Astrocyte of the spinal cord (primary cell): ENCODE results near the gene RNF20.
"Not testable (repeated sequence)": the region's sequence is repeated elsewhere in the genome, so short reads cannot be mapped to it uniquely, and the experiment has no call there.

Experiments used
- DNase-seq: peaks from one replicate; pipeline ENCODE4 v3.0.0; 2011; ENCODE audit warnings: low read depth, low spot score
- H3K4me3 ChIP-seq: 2 replicates; pipeline ENCODE4 v1.5.1; 2011; ENCODE audit warnings: low read depth, mild to moderate bottlenecking, low read length, moderate library complexity
- CTCF ChIP-seq: IDR thresholded peaks from 2 replicates; pipeline ENCODE4 v1.5.1; 2012; ENCODE audit warnings: low read depth, mild to moderate bottlenecking, low read length, inconsistent platforms
- in situ Hi-C: cut with HindIII; loops from 2 replicates; pipeline ENCODE4 v1.10.0; 2017; ENCODE audit warnings: low sequenced_read_pairs

The RNF20 gene

GRCh38 chr9:101582553-101582952 lies 48.9 kb downstream of the RNF20 start:
- peak; percentile 39 for DNase-seq
- in situ Hi-C loops: no loop called here
- no peak overlapping the region for H3K4me3 ChIP-seq

GRCh38 chr9:101585740-101586139 lies 52.1 kb downstream of the RNF20 start:
- no peak for DNase-seq
- no peak overlapping the region for H3K4me3 ChIP-seq
- TF ChIP-seq CTCF: no peak
- in situ Hi-C loops: no loop called here

More at GRCh38 chr9:101582553-101582952, 48.9 kb downstream of the RNF20 start:
- no peak for TF ChIP-seq CTCF

GRCh38 chr9:101586651-101587050 lies 53.0 kb downstream of the RNF20 start:
- in situ Hi-C loops: no loop called here
- DNase-seq: no peak
- no peak for TF ChIP-seq CTCF
- H3K4me3 ChIP-seq: no peak overlapping the region

GRCh38 chr9:101587332-101588043 lies 53.8 kb downstream of the RNF20 start:
- H3K4me3 ChIP-seq: no peak overlapping the region
- DNase-seq: no peak
- in situ Hi-C loops: no loop called here
- TF ChIP-seq CTCF: no peak

- in situ Hi-C loops, H3K4me3 ChIP-seq: not testable (repeated sequence)
- DNase-seq: peak; percentile 10
Measured at GRCh38 chr9:101590074-101590473, 56.4 kb downstream of the RNF20 start.

- DNase-seq: no peak
- H3K4me3 ChIP-seq: no peak overlapping the region
- TF ChIP-seq CTCF: no peak
- in situ Hi-C loops: no loop called here
Measured at GRCh38 chr9:101590901-101591300, 57.2 kb downstream of the RNF20 start.

GRCh38 chr9:101591787-101592446 lies 58.3 kb downstream of the RNF20 start:
- TF ChIP-seq CTCF: no peak
- no peak overlapping the region for H3K4me3 ChIP-seq
- in situ Hi-C loops: no loop called here
- DNase-seq: no peak
